ENCODE data around the gene PCDHA9.
"Not testable (repeated sequence)": the region's sequence is repeated elsewhere in the genome, so short reads cannot be mapped to it uniquely, and the experiment has no call there.

Gene PCDHA9

GRCh38 chr5:140876541-140877261 is 28.5 kb downstream of the PCDHA9 start:
- not testable (repeated sequence) for DNase-seq (ENCODE audit: low read depth)

- DNase-seq (ENCODE audit: low read depth), result no peak
Measured at GRCh38 chr5:140877262-140877581, 29.0 kb downstream of the PCDHA9 start.

- no peak for DNase-seq (ENCODE audit: low read depth)
Measured at GRCh38 chr5:140881889-140882590, 33.9 kb downstream of the PCDHA9 start, which contains the start of gene PCDHA13. Gene PCDHA13 (plus strand): TSS chr5:140882124. CDS start chr5:140882269, 145 bp downstream.

- no peak for DNase-seq (ENCODE audit: low read depth)
Measured at GRCh38 chr5:140882591-140882899, 34.4 kb downstream of the PCDHA9 start.

GRCh38 chr5:140883373-140883772 is 35.2 kb downstream of the PCDHA9 start:
- no peak for DNase-seq (ENCODE audit: low read depth)

- DNase-seq (ENCODE audit: low read depth), result no peak
Measured at GRCh38 chr5:140883927-140884697, 35.9 kb downstream of the PCDHA9 start.

Measured in activated T-cell treated with anti-CD3 and anti-CD28 coated beads for 48 hours (primary cell).